H54 (cell line): ENCODE data around the gene ERC1.
A peak's percentile ranks its signal among the peaks of the same experiment; 100 is the strongest.

Experiments
- DNase-seq: peaks from one replicate; pipeline ENCODE4 v3.0.0; 2011; ENCODE audit warnings: low spot score, mixed read lengths; ENCODE audit not compliant: insufficient read length
- FAIRE-seq: peaks from 3 replicates; lab custom pipeline; 2011; peaks lifted over from hg19 to GRCh38; lab: Jason Lieb, UNC
- POLR2A ChIP-seq: IDR thresholded peaks from 2 replicates; pipeline ENCODE4 v1.6.1; 2011; ENCODE audit warnings: low read depth, mild to moderate bottlenecking, low read length

Gene ERC1

DNA sequence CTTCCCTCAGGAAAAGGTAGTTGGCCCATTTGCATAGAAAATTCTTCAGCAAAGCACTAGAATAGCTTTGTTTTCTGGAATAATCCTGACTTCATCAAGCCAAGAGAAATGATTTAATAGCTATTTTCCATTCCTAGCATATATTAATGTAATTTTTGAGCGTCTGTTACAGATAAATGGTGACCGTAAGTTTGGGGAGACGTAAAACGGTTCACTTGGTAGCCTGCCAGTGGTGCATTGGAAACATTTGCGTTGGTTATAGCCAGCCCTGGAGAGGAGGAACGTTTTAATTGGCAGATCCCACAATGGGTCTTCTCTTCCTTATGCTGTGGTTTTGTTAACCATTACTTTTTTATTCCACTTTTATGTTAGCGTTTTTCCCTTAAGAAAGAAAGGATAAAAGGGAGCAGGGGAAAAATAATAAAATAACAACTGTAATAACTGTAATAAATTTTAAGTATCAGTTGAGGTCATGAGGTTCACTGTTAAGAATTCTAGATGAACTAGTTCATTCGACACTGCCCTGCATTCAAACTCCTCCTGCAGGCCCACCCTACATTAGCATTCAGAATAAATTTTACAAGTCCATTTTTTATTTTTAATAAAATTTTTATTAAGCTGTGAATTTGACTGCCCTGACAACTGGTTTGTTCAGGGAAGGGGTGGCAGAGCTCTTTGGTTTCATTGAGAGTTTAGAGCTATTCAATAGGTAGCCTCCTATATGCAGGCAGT lies 300.7 kb downstream of the ERC1 start:
- FAIRE-seq (no peak), DNase-seq (no peak)
- no peak for TF ChIP-seq POLR2A

GRCh38 chr12:1293901-1294300 lies 302.9 kb downstream of the ERC1 start:
- DNase-seq (no peak), FAIRE-seq (no peak)
- TF ChIP-seq POLR2A = no peak

DNA sequence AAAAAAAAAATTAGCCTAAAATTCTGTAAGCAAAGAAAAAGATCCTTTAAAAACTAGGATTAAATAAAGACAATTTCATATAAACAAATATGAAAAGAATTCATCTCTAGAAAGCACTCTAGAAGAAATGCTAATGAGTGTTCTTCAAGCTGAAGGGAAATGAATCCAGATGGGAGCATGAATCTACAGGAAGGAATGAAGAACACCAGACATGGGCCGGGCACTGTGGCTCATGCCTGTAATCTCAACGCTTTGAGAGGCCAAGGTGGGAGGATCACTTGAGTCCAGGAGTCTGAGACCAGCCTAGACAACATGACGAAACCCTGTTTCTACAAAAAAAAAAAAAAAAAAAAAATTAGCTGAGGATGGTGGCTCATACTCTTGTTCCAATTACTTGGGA lies 306.2 kb downstream of the ERC1 start:
- FAIRE-seq = no peak
- DNase-seq = no peak

GRCh38 chr12:1297639-1298175 lies 306.7 kb downstream of the ERC1 start:
- no peak for FAIRE-seq
- TF ChIP-seq POLR2A = no peak
- DNase-seq = no peak

More for the DNA sequence above, 306.2 kb downstream of the ERC1 start:
- TF ChIP-seq POLR2A = no peak

- DNase-seq (no peak), FAIRE-seq (no peak)
- TF ChIP-seq POLR2A = no peak
These were observed 309.4 kb downstream of the ERC1 start for GRCh38 chr12:1300460-1300859.

- FAIRE-seq = no peak
- no peak for TF ChIP-seq POLR2A
These were observed 311.3 kb downstream of the ERC1 start for GRCh38 chr12:1302201-1302870.

DNA sequence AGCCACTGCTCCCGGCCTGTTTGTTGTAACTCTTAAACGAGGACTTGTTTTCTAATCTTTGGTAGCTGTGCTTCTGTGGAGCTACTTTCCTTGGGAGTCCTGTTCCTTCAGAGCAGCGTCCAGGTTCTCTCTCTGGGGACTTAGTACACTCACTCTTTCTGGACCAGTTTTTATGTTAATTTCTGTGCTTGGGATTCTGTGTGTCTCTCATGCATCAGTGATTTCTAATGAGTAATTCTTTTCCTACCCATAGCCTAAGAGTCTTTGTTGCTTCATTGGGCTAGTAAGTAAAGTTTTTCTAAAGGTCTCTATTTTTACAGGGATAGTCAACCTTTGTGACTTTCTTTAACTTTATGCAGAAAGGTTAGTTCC lies 314.0 kb downstream of the ERC1 start:
- no peak for DNase-seq
- no peak for TF ChIP-seq POLR2A
- peak; percentile 30 for FAIRE-seq

More at GRCh38 chr12:1302201-1302870, 311.3 kb downstream of the ERC1 start:
- DNase-seq = no peak

- TF ChIP-seq POLR2A = no peak
- no peak for FAIRE-seq
- no peak for DNase-seq
These were observed 314.9 kb downstream of the ERC1 start for GRCh38 chr12:1305791-1306500.

GRCh38 chr12:1306817-1307216 lies 315.8 kb downstream of the ERC1 start:
- DNase-seq (no peak), FAIRE-seq (no peak)
- TF ChIP-seq POLR2A = no peak

GRCh38 chr12:1307796-1308195 lies 316.8 kb downstream of the ERC1 start:
- no peak for DNase-seq
- no peak for FAIRE-seq
- no peak for TF ChIP-seq POLR2A

DNA sequence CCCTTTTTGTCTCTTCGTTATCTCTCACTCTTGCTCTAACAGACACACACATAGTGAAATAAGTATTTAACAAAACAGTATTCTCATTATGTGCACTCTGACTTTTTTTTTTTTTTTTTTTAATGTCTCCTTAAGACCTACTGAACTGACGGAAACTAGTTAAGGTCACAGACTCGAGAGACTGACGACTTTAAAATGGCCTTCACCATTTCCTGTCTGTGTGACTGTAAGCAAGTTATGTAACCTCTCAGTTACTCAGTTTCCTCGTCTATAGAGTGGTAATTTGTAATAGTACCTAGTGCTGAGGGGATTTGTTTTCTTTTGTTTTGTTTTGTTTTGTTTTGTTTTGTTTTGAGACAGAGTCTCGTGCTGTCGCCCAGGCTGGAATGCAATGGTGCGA lies 318.6 kb downstream of the ERC1 start:
- FAIRE-seq (no peak), DNase-seq (no peak)
- no peak for TF ChIP-seq POLR2A

DNA sequence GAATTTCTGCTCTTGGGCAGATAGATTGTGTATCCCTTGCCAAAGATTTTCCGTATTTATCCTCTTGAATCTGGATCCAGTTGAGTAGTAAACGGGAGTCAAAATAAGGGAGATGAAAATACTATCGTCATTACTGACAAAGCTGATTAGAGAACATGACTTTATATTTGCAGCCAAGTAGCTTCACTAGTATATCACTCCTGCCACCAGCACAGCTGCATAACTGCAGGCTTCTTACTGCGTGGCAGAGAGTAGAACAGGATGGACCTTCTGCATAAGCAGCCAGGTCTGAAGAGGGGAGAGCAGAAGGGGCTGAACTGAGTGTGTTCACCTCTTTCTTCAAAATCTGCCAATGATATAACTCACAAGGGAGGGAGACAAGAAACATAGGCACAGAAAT lies 319.6 kb downstream of the ERC1 start:
- no peak for TF ChIP-seq POLR2A
- FAIRE-seq (no peak), DNase-seq (no peak)

- FAIRE-seq = no peak
- TF ChIP-seq POLR2A = no peak
- DNase-seq = no peak
These were observed 320.1 kb downstream of the ERC1 start for GRCh38 chr12:1311145-1311544.

GRCh38 chr12:1313906-1314305 lies 322.9 kb downstream of the ERC1 start:
- DNase-seq = no peak
- TF ChIP-seq POLR2A = no peak
- FAIRE-seq = no peak
